Activated CD4-positive, alpha-beta T cell treated with anti-CD3 and anti-CD28 coated beads, Interleukin-2, amount 50 U/mL, for 4 hours (primary cell): ENCODE measurements around the gene CASP8AP2.
"Not testable (repeated sequence)": the region's sequence is repeated elsewhere in the genome, so short reads cannot be mapped to it uniquely, and the experiment has no call there.

ENCODE experiments used
- DNase-seq, 2 experiments: peaks; one replicate each; pipeline ENCODE4 v3.0.0-alpha.2; 2020

Gene CASP8AP2

GRCh38 chr6:89826029-89826528 lies 3.6 kb upstream of the CASP8AP2 start:
- DNase-seq = no peak

- DNase-seq = not testable (repeated sequence)
These were observed 1.1 kb upstream of the CASP8AP2 start for GRCh38 chr6:89828475-89828987.

- peak in 1 of 2 experiments; percentile 12 for DNase-seq
These were observed 650 bp upstream of the CASP8AP2 start for GRCh38 chr6:89828988-89829471.

- DNase-seq = no peak
These were observed 610 bp downstream of the CASP8AP2 start for GRCh38 chr6:89830170-89830809.

- DNase-seq = no peak
These were observed 5.5 kb downstream of the CASP8AP2 start for GRCh38 chr6:89834884-89835792.

GRCh38 chr6:89836639-89837222 lies 7.1 kb downstream of the CASP8AP2 start:
- no peak for DNase-seq

- DNase-seq = no peak
These were observed 10.9 kb downstream of the CASP8AP2 start for GRCh38 chr6:89840538-89840937.

- DNase-seq = no peak
These were observed 12.5 kb downstream of the CASP8AP2 start for GRCh38 chr6:89842228-89842627.

- DNase-seq = no peak
These were observed 13.4 kb downstream of the CASP8AP2 start for GRCh38 chr6:89843070-89843469.

- DNase-seq = not testable (repeated sequence)
These were observed 17.8 kb downstream of the CASP8AP2 start for GRCh38 chr6:89847513-89847912.

GRCh38 chr6:89853068-89853467 lies 23.4 kb downstream of the CASP8AP2 start:
- no peak for DNase-seq

GRCh38 chr6:89858041-89858440 lies 28.4 kb downstream of the CASP8AP2 start:
- DNase-seq = no peak

GRCh38 chr6:89859744-89860143 lies 30.1 kb downstream of the CASP8AP2 start:
- DNase-seq = no peak

GRCh38 chr6:89862273-89862672 lies 32.6 kb downstream of the CASP8AP2 start:
- DNase-seq = no peak

- DNase-seq = no peak
These were observed 33.0 kb downstream of the CASP8AP2 start for GRCh38 chr6:89862698-89863097.

- no peak for DNase-seq
These were observed 36.5 kb downstream of the CASP8AP2 start for GRCh38 chr6:89866024-89866678.

GRCh38 chr6:89873721-89874120 lies 44.0 kb downstream of the CASP8AP2 start:
- DNase-seq = no peak

- DNase-seq = no peak
These were observed 44.8 kb downstream of the CASP8AP2 start for GRCh38 chr6:89874438-89874837.

GRCh38 chr6:89886378-89887120 lies 56.9 kb downstream of the CASP8AP2 start:
- no peak for DNase-seq

GRCh38 chr6:89887452-89888137 lies 57.9 kb downstream of the CASP8AP2 start:
- DNase-seq = no peak

- DNase-seq = no peak
These were observed 58.4 kb downstream of the CASP8AP2 start for GRCh38 chr6:89888138-89888514.
